Measurements from ENCODE around the gene GPLD1. TPM values are rescaled to one million over a fixed set of nuclear protein-coding genes. Genes with fewer than 3 reads are reported as not detected.
"Not testable (repeated sequence)": the region's sequence is repeated elsewhere in the genome, so short reads cannot be mapped to it uniquely, and the experiment has no call there.

Gene GPLD1
- total RNA-seq, 2 experiments from 2014 or later, result 0.51 to 0.72 TPM

DNA sequence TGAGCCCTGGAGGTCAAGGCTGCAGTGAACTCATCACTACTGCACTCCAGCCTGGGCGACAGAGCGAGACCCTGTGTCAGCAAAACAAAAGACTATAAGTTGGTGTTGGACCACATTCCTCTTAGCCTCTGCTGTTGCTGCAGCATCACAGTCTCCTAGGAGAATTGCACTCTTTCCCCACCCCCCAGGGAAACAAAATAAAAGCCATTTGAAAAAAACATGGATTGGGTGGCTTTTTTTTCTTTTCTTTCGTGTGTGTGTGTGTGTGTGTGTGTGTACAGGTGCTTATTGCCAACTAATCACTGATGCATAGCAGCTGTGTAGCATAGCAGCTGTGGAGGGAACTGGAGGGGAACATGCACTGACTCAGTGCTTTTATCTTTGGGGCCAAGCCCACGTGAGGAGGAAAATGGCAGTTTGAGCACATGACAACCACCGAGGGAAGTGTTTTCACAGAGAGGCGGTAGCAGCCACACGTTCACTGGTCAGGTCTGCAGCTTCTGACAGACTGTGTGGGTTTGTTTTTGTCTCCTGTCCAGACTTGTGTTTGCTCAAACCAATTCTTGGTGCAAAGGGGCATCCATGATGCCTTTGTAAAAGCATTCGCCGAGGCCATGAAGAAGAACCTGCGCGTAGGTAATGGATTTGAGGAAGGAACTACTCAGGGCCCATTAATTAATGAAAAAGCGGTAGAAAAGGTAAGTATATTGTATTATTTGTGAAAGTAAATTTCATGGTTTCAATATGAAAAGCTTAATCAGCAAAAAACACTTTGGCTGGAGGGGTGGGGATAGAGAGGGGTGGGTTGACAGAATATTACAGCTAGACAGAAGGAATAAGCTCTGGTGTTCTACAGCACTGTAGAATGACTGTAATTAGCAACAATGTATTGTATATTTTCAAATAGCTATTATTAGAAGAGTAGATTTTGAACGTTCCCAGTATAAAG, 33.1 kb upstream of the GPLD1 start:
- intact Hi-C loops (cut with micrococcal nuclease), result no loop called here

DNA sequence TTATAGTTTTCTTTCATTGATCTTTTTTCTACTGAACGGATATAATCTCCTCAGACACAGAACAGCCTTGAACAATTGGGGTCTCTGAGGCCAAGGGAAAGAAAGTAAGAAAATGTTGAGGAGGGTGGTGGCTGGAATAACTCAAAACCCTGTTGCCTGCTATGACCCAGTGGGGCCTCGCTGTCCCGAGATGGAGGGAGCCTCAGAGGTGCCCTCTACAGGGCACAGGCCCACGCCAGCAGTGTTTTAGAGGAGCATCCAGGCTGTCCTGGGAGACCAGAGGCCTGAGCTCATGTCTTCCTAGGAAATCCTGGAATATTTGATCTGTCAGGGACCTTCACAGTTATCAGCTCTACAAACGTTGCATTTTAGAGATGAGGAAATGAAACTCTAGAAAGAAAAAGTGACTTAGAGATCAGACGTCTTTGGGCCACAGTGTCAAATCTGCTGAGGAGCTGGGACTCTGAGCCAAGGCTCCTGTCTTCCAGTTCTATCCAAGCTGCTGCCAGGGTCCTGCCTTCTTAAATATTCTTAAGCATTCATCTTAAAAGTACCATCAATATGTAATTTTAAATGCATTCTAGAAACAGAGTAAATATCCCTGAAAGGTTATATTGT, 31.7 kb upstream of the GPLD1 start:
- peak; percentile 85 for ATAC-seq
- intact Hi-C loops (cut with micrococcal nuclease), result no loop called here
- Mint-ChIP-seq H3K4me1 (ENCODE audit: low read depth) (peaks cover 3% of the 10 kb centered on the region), H3K27ac (no peak overlapping the region), H3K9me3 (no peaks in the 10 kb centered on the region), H3K27me3 (no peaks in the 10 kb centered on the region), H3K36me3 (ENCODE audit: low read depth) (peaks cover 2% of the 10 kb centered on the region), H3K4me3 (no peak overlapping the region)
- ChIA-PET CTCF (interaction anchor here (0.6 to 4.2 kb wide), 21 partner anchors 10 to 234 kb away, joined by 3 to 29 read pairs (median 4); partner anchors contain the start of gene ALDH5A1), POLR2A (no interaction called here)
- TF ChIP-seq, protein P1, sequence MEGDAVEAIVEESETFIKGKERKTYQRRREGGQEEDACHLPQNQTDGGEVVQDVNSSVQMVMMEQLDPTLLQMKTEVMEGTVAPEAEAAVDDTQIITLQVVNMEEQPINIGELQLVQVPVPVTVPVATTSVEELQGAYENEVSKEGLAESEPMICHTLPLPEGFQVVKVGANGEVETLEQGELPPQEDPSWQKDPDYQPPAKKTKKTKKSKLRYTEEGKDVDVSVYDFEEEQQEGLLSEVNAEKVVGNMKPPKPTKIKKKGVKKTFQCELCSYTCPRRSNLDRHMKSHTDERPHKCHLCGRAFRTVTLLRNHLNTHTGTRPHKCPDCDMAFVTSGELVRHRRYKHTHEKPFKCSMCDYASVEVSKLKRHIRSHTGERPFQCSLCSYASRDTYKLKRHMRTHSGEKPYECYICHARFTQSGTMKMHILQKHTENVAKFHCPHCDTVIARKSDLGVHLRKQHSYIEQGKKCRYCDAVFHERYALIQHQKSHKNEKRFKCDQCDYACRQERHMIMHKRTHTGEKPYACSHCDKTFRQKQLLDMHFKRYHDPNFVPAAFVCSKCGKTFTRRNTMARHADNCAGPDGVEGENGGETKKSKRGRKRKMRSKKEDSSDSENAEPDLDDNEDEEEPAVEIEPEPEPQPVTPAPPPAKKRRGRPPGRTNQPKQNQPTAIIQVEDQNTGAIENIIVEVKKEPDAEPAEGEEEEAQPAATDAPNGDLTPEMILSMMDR (IDR thresholded peaks at IDR 0.05), result peak; percentile 62
- peak; percentile 59 for DNase-seq

More for the DNA sequence above, 33.1 kb upstream of the GPLD1 start:
- TF ChIP-seq, protein P1 (IDR thresholded peaks at IDR 0.05), result no peak
- POLR2A ChIA-PET, result no interaction called here
- DNase-seq (peak; percentile 14), ATAC-seq (no peak)
- peaks cover 2% of the 10 kb centered on the region for H3K36me3 Mint-ChIP-seq (ENCODE audit: low read depth)
- H3K9me3 Mint-ChIP-seq, result no peaks in the 10 kb centered on the region
- peaks cover 4% of the 10 kb centered on the region for H3K4me1 Mint-ChIP-seq (ENCODE audit: low read depth)
- no peaks in the 10 kb centered on the region for H3K27me3 Mint-ChIP-seq
- H3K4me3 Mint-ChIP-seq, result no peak overlapping the region
- no peak overlapping the region for H3K27ac Mint-ChIP-seq
- CTCF ChIA-PET, result interaction anchor here (0.8 to 4.2 kb wide), 7 partner anchors 21 to 510 kb away, joined by 3 to 29 read pairs (median 4); partner anchors contain the start of gene ALDH5A1

DNA sequence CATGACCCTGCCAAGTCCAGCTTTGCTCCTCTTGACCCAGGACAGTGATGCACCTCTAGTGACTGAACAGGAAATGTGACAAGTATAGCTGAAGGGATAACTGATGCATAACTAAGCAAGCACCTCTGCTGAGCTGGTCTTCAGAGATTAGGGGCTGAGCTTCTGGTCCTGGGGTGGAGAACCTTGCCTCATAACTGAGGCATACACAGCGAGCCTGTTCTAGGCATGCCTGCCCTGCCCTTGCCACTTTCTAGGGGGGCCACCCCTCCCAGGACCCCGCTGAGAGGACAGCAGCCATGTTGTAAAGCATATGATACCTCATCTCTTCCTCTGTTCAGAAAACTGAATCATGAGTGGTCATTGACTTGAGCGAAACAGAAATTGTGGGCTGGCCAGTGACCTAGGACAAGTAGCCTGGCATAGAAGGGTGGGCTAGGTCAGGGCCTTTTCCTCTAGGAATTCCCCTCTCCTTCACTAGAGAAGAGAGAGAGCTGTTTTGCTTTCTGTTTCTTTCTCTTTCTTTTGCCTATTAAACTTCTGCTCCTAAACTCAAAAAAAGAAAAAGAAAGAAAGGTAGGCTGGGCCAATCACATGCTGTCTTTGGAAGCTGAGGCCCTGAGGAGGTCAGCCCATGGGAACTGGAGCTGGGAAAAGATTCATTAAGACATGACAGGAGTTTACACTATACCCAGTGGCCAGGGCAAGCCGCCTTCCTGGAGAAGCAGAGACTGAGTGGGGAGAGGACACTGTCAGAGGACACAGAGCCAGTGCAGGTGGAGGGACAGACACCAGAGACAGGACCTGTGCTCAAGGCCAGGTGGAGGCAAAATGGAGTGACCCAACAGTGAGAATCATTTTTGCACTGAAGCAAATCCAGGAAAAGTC, 28.5 kb upstream of the GPLD1 start:
- TF ChIP-seq, protein P1 (IDR thresholded peaks at IDR 0.05), result no peak
- peaks cover 11% of the 10 kb centered on the region for H3K36me3 Mint-ChIP-seq (ENCODE audit: low read depth)
- H3K27ac Mint-ChIP-seq, result peak overlapping the region; percentile 62
- H3K9me3 Mint-ChIP-seq, result no peaks in the 10 kb centered on the region
- H3K27me3 Mint-ChIP-seq, result no peaks in the 10 kb centered on the region
- peak; percentile 34 for ATAC-seq
- peaks cover 3% of the 10 kb centered on the region for H3K4me1 Mint-ChIP-seq (ENCODE audit: low read depth)
- ChIA-PET CTCF (interaction anchor here (1.3 to 1.6 kb wide), 2 partner anchors 23 to 87 kb away, joined by 3 to 5 read pairs; partner anchors contain the start of gene ALDH5A1), POLR2A (interaction anchor here (0.6 kb wide), 1 partner anchor 748 kb away, joined by 3 read pairs; no protein-coding TSS in a partner anchor)
- no peak overlapping the region for H3K4me3 Mint-ChIP-seq
- DNase-seq, result no peak
- intact Hi-C loops (cut with micrococcal nuclease), result no loop called here

GRCh38 chr6:24513602-24514001, 24.2 kb upstream of the GPLD1 start:
- Mint-ChIP-seq H3K4me3 (no peak overlapping the region), H3K36me3 (ENCODE audit: low read depth) (peaks cover 36% of the 10 kb centered on the region), H3K9me3 (no peaks in the 10 kb centered on the region), H3K27me3 (no peaks in the 10 kb centered on the region), H3K4me1 (ENCODE audit: low read depth) (peaks cover 3% of the 10 kb centered on the region), H3K27ac (no peak overlapping the region)
- DNase-seq (no peak), ATAC-seq (no peak)
- TF ChIP-seq, protein P1 (IDR thresholded peaks at IDR 0.05), result no peak
- ChIA-PET POLR2A (no interaction called here), CTCF (interaction anchor here (1.2 to 1.3 kb wide), 3 partner anchors 18 to 182 kb away, joined by 3 to 5 read pairs (median 3); no protein-coding TSS in a partner anchor)
- intact Hi-C loops (cut with micrococcal nuclease), result no loop called here

- DNase-seq; H3K4me1 Mint-ChIP-seq (ENCODE audit: low read depth); intact Hi-C loops (cut with micrococcal nuclease); ATAC-seq; H3K27ac Mint-ChIP-seq; POLR2A ChIA-PET; H3K27me3 Mint-ChIP-seq; H3K4me3 Mint-ChIP-seq; H3K9me3 Mint-ChIP-seq: not testable (repeated sequence)
- H3K36me3 Mint-ChIP-seq (ENCODE audit: low read depth), result peaks cover 49% of the 10 kb centered on the region
- CTCF ChIA-PET, result interaction anchor here (1.5 to 3.3 kb wide), 3 partner anchors 9 to 17 kb away, joined by 4 to 14 read pairs (median 13); partner anchors contain the start of gene ALDH5A1
Measured at GRCh38 chr6:24511976-24512375, 22.6 kb upstream of the GPLD1 start.

All from activated CD8-positive, alpha-beta T cell treated with anti-CD3 and anti-CD28 coated beads for 36 hours (primary cell).